ENCODE data around the gene GPR137B.

Gene GPR137B

DNA sequence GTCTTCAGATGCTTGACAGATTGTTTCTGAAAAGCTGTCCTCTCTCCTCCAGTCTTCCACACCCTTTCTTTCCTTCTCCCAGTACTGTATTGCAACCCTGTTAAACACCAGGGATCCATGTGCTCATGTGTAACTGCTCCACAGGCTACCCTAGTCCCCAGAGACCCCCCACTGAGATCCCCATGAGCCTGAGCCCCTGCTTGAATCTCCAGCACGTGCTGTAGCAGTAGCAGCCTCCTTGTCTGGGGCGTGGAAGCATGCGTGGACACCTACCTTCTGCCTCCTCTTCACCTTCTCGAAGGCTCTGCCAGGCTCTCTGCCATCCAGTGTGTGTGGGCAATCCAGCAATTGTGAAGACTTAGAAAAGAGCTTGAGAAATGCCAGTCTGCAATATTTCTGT is 25.2 kb downstream of the GPR137B start:
- H3K36me3 ChIP-seq (ENCODE audit: control insufficient read depth in 1 of 2, insufficient read depth in 2 of 2, low read length in 2 of 2), result no peaks in the 10 kb centered on the region
- no peak overlapping the region for H3K9ac ChIP-seq (ENCODE audit: low read depth in 1 of 2, low read length in 2 of 2)
- H3K9me3 ChIP-seq (ENCODE audit: control insufficient read depth in 1 of 2, low read length in 2 of 2), result no peaks in the 10 kb centered on the region
- H3K27me3 ChIP-seq (ENCODE audit: control insufficient read depth in 1 of 2, insufficient read depth in 2 of 2, low read length in 2 of 2), result no peaks in the 10 kb centered on the region
- peaks cover 7 to 14% of the 10 kb centered on the region in 2 donors for H3K4me1 ChIP-seq (ENCODE audit: control insufficient read depth in 1 of 2, insufficient read depth in 2 of 2, low read length in 2 of 2)
- no peak overlapping the region for H3K27ac ChIP-seq (ENCODE audit: low read depth, low read length)
- H3K4me3 ChIP-seq (ENCODE audit: low read depth in 1 of 2, low read length in 2 of 2), result no peak overlapping the region

DNA sequence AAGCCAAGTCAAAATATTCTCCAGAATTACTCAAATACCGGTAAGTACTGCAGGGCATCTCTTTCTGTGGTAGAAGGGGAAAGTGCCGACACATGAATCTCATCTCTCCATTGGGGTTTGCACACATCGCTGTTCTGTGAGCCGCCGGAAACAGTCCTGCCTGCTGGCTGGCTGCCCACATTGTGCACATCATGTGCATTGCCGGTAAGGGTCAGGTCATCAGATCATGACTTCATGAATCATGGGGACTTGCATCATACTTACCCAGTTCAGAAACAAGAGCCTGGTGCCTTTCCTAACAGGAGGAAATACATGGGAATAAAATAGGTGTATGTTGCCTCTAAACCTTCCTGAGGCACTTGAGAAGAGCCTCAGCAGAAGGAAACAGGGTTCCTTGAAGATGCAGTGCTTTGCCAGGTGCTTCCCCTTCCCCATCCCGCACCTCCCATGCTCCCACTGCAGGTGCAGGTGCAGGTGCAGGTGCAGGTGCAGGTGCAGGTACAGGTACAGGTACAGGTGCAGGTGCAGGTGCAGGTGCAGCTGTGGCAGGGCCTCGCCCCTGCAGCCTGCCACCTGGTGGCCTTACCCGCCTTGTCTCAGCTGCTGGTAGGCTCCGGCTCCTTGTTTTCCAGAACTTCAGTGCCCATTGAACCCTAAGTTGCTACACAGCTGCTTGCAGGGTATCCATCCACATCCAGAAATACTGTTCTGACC is 26.5 kb downstream of the GPR137B start:
- Histone ChIP-seq H3K36me3 (ENCODE audit: control insufficient read depth in 1 of 2, insufficient read depth in 2 of 2, low read length in 2 of 2) (no peaks in the 10 kb centered on the region), H3K9ac (ENCODE audit: low read depth in 1 of 2, low read length in 2 of 2) (no peak overlapping the region), H3K27me3 (ENCODE audit: control insufficient read depth in 1 of 2, insufficient read depth in 2 of 2, low read length in 2 of 2) (no peaks in the 10 kb centered on the region), H3K9me3 (ENCODE audit: control insufficient read depth in 1 of 2, low read length in 2 of 2) (no peaks in the 10 kb centered on the region), H3K27ac (ENCODE audit: low read depth, low read length) (no peak overlapping the region), H3K4me3 (ENCODE audit: low read depth in 1 of 2, low read length in 2 of 2) (no peak overlapping the region), H3K4me1 (ENCODE audit: control insufficient read depth in 1 of 2, insufficient read depth in 2 of 2, low read length in 2 of 2) (peaks cover 5 to 7% of the 10 kb centered on the region in 2 donors)

DNA sequence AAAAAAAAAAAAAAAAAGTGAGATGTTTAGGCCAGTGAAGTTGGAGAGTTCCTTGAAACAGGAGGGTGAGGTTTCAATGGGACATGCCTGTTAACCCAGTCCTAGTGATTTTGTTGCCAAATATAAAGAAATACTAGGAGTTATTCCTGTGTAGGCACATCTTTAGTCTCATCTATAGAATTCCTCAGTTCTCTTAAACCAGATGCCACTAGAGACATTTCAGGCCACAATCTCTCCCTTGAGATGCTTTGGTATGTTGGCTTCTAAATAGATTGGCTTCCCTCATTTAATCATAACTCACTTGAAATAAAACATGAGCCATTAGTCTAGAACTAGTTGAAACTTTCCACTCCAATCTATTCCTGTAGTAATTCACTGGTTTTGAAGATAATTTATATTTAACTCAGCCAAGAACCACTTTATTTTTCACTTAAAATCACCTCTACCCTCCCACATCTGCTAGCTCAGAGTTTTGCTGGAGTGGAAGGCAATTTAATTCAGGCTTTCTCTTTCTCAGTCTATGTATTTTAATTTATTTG is 29.8 kb downstream of the GPR137B start:
- H3K36me3 ChIP-seq (ENCODE audit: control insufficient read depth in 1 of 2, insufficient read depth in 2 of 2, low read length in 2 of 2), result no peaks in the 10 kb centered on the region
- H3K27ac ChIP-seq (ENCODE audit: low read depth, low read length), result no peak overlapping the region
- H3K9ac ChIP-seq (ENCODE audit: low read depth in 1 of 2, low read length in 2 of 2), result no peak overlapping the region
- H3K4me1 ChIP-seq (ENCODE audit: control insufficient read depth in 1 of 2, insufficient read depth in 2 of 2, low read length in 2 of 2), result peaks cover 4 to 6% of the 10 kb centered on the region in 2 donors
- H3K9me3 ChIP-seq (ENCODE audit: control insufficient read depth in 1 of 2, low read length in 2 of 2), result no peaks in the 10 kb centered on the region
- no peak overlapping the region for H3K4me3 ChIP-seq (ENCODE audit: low read depth in 1 of 2, low read length in 2 of 2)
- no peaks in the 10 kb centered on the region for H3K27me3 ChIP-seq (ENCODE audit: control insufficient read depth in 1 of 2, insufficient read depth in 2 of 2, low read length in 2 of 2)

DNA sequence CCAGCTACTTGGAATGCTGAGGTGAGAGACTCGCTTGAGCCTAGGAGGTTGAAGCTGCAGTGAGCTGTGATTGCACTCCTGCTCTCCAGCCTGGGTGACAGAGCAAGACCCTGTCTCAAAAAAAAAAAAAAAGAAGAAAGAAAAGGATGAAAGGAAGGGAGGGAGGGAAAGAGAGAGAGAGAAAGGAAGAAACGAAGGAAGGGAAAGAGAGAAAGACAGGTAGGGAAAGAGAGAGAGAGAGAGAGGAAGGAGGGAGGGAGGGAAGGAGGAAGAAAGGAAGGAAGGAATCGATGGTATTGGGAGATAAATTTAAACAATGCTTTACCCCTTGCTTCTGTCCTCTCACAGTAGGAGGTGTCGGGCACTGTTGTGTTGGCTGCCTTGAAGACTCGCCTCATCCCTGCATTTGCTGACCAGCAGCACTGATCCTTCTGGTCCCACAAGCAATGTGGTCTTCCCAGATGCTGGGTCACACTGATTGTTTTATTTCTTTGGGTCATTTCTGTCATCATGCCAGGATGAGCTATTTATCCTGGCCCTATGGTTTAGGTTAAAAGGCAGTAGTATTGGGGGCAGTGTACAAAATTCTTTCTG is 30.9 kb downstream of the GPR137B start:
- no peaks in the 10 kb centered on the region for H3K9me3 ChIP-seq (ENCODE audit: control insufficient read depth in 1 of 2, low read length in 2 of 2)
- peaks cover 4 to 8% of the 10 kb centered on the region in 2 donors for H3K4me1 ChIP-seq (ENCODE audit: control insufficient read depth in 1 of 2, insufficient read depth in 2 of 2, low read length in 2 of 2)
- H3K9ac ChIP-seq (ENCODE audit: low read depth in 1 of 2, low read length in 2 of 2), result no peak overlapping the region
- no peak overlapping the region for H3K27ac ChIP-seq (ENCODE audit: low read depth, low read length)
- no peaks in the 10 kb centered on the region for H3K27me3 ChIP-seq (ENCODE audit: control insufficient read depth in 1 of 2, insufficient read depth in 2 of 2, low read length in 2 of 2)
- H3K4me3 ChIP-seq (ENCODE audit: low read depth in 1 of 2, low read length in 2 of 2), result no peak overlapping the region
- no peaks in the 10 kb centered on the region for H3K36me3 ChIP-seq (ENCODE audit: control insufficient read depth in 1 of 2, insufficient read depth in 2 of 2, low read length in 2 of 2)

GRCh38 chr1:236175642-236176336 is 33.5 kb downstream of the GPR137B start:
- peaks cover 3 to 7% of the 10 kb centered on the region in 2 donors for H3K36me3 ChIP-seq (ENCODE audit: control insufficient read depth in 1 of 2, insufficient read depth in 2 of 2, low read length in 2 of 2)
- H3K4me3 ChIP-seq (ENCODE audit: low read depth in 1 of 2, low read length in 2 of 2), result no peak overlapping the region
- no peaks in the 10 kb centered on the region for H3K9me3 ChIP-seq (ENCODE audit: control insufficient read depth in 1 of 2, low read length in 2 of 2)
- peaks cover 4 to 8% of the 10 kb centered on the region in 2 donors for H3K4me1 ChIP-seq (ENCODE audit: control insufficient read depth in 1 of 2, insufficient read depth in 2 of 2, low read length in 2 of 2)
- no peak overlapping the region for H3K27ac ChIP-seq (ENCODE audit: low read depth, low read length)
- H3K9ac ChIP-seq (ENCODE audit: low read depth in 1 of 2, low read length in 2 of 2), result no peak overlapping the region
- no peaks in the 10 kb centered on the region for H3K27me3 ChIP-seq (ENCODE audit: control insufficient read depth in 1 of 2, insufficient read depth in 2 of 2, low read length in 2 of 2)

DNA sequence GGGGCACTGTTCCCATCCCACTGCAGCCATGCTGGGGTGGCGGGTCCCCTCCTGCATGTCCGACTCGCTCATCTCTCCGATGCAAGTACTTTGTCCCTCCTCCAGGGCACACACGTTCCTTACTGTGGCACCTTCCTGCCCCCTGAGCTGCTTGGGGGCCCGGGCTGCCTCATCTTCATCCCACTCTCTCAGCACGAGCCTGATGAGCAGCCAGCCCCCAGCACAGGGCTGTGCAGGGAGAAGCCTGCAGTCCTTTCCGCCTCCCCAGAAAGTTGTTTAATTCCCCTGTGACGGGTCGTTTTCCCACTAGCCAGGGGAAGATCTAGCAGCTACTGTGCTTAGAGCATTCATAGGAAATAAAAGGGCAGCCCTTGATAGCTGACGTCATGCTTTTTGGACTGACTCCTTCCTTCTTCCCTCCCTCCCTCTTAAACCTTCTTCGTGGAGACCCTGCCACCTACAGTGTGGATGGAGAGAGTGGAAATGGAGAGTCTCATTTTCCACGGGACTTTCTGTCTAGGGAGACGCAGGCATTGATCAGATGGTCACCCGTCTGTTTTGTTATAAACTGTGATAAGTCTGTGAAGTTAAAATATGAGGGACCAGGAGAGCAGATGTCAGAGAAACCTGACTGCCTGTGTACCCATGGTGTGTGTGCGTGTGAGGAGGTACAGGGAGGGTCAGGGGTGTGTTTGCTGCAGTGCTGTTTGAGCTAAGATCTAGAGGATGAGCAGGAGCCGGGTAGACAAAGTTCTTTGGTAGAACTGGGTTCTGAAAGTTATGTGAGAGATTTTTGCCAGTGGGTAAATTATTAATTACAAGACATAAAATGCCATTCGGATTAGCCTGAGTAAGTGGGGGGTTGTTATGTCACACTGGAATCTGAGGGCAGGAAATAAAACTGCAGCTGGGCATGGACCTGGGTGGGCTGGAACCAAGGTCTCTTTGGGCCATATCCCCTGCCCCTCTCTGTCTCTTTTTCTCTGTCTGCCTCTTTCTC is 34.3 kb downstream of the GPR137B start:
- peaks cover 4 to 8% of the 10 kb centered on the region in 2 donors for H3K4me1 ChIP-seq (ENCODE audit: control insufficient read depth in 1 of 2, insufficient read depth in 2 of 2, low read length in 2 of 2)
- no peaks in the 10 kb centered on the region for H3K9me3 ChIP-seq (ENCODE audit: control insufficient read depth in 1 of 2, low read length in 2 of 2)
- peaks cover 3 to 11% of the 10 kb centered on the region in 2 donors for H3K36me3 ChIP-seq (ENCODE audit: control insufficient read depth in 1 of 2, insufficient read depth in 2 of 2, low read length in 2 of 2)
- H3K27ac ChIP-seq (ENCODE audit: low read depth, low read length), result no peak overlapping the region
- no peak overlapping the region for H3K9ac ChIP-seq (ENCODE audit: low read depth in 1 of 2, low read length in 2 of 2)
- no peak overlapping the region for H3K4me3 ChIP-seq (ENCODE audit: low read depth in 1 of 2, low read length in 2 of 2)
- H3K27me3 ChIP-seq (ENCODE audit: control insufficient read depth in 1 of 2, insufficient read depth in 2 of 2, low read length in 2 of 2), result no peaks in the 10 kb centered on the region

DNA sequence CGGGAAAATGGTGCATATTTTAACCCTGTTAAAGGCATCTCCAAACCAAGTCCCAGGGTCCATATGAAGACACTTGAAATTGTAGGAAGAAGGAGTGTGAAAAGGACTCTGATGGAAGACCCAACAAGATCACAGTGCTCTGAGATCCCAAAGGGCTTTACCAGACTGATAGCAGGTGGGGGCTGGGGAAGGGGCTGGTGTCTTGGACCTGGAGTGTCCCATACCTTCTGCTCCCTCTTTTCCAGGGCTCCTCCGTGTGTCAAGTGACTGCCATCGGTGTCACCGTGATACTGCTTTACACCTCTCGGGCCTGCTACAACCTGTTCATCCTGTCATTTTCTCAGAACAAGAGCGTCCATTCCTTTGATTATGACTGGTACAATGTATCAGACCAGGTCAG is 37.3 kb downstream of the GPR137B start:
- Histone ChIP-seq H3K27me3 (ENCODE audit: control insufficient read depth in 1 of 2, insufficient read depth in 2 of 2, low read length in 2 of 2) (no peaks in the 10 kb centered on the region), H3K36me3 (ENCODE audit: control insufficient read depth in 1 of 2, insufficient read depth in 2 of 2, low read length in 2 of 2) (peaks cover 3 to 15% of the 10 kb centered on the region in 2 donors), H3K9ac (ENCODE audit: low read depth in 1 of 2, low read length in 2 of 2) (no peak overlapping the region), H3K27ac (ENCODE audit: low read depth, low read length) (no peak overlapping the region), H3K4me1 (ENCODE audit: control insufficient read depth in 1 of 2, insufficient read depth in 2 of 2, low read length in 2 of 2) (peaks cover 4 to 8% of the 10 kb centered on the region in 2 donors), H3K9me3 (ENCODE audit: control insufficient read depth in 1 of 2, low read length in 2 of 2) (no peaks in the 10 kb centered on the region), H3K4me3 (ENCODE audit: low read depth in 1 of 2, low read length in 2 of 2) (no peak overlapping the region)

DNA sequence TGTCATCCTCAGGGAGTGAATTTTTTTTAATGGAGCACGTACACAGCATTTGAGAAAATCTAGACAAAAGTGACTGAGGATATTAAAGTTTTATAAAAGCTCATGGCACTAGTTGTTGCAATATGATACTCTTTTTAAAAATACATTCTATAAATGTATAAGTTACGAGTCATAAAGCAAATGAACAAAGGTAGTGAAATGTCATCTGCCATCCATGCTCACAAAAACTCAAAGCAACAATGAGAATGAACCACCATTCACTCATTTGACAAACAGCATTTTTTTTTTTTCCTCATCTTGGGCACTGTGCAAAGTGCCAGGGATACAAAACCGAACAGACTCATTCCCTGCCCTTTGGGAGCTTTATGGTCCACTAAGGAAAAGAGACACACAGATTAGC is 38.7 kb downstream of the GPR137B start:
- H3K36me3 ChIP-seq (ENCODE audit: control insufficient read depth in 1 of 2, insufficient read depth in 2 of 2, low read length in 2 of 2), result peaks cover 3 to 15% of the 10 kb centered on the region in 2 donors

DNA sequence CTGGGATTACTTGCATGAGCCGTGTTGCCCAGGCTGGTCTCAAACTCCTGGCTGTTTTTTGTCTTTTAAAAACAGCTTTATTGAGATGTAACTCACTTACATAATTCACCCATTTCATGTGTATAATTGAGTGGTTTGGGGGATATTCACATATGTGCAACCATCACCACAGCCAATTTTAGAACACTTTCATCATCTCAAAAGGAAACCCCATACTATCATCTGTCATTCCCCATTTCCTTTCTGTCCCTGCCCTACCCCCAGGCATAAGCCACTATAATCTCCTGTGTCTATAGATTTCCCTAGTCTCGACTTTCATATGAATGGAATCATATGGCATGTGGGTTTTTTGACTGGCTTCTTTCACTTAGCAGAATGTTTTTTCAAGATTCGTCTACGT is 43.3 kb downstream of the GPR137B start:
- Histone ChIP-seq H3K27me3 (ENCODE audit: control insufficient read depth in 1 of 2, insufficient read depth in 2 of 2, low read length in 2 of 2) (no peaks in the 10 kb centered on the region), H3K27ac (ENCODE audit: low read depth, low read length) (no peak overlapping the region), H3K36me3 (ENCODE audit: control insufficient read depth in 1 of 2, insufficient read depth in 2 of 2, low read length in 2 of 2) (peaks cover 0 to 8% of the 10 kb centered on the region in 2 donors), H3K9me3 (ENCODE audit: control insufficient read depth in 1 of 2, low read length in 2 of 2) (no peaks in the 10 kb centered on the region), H3K4me3 (ENCODE audit: low read depth in 1 of 2, low read length in 2 of 2) (no peak overlapping the region), H3K9ac (ENCODE audit: low read depth in 1 of 2, low read length in 2 of 2) (no peak overlapping the region), H3K4me1 (ENCODE audit: control insufficient read depth in 1 of 2, insufficient read depth in 2 of 2, low read length in 2 of 2) (no peaks in the 10 kb centered on the region)

More for the DNA sequence above, 38.7 kb downstream of the GPR137B start:
- Histone ChIP-seq H3K27me3 (ENCODE audit: control insufficient read depth in 1 of 2, insufficient read depth in 2 of 2, low read length in 2 of 2) (no peaks in the 10 kb centered on the region), H3K9me3 (ENCODE audit: control insufficient read depth in 1 of 2, low read length in 2 of 2) (no peaks in the 10 kb centered on the region), H3K27ac (ENCODE audit: low read depth, low read length) (no peak overlapping the region), H3K9ac (ENCODE audit: low read depth in 1 of 2, low read length in 2 of 2) (no peak overlapping the region), H3K4me1 (ENCODE audit: control insufficient read depth in 1 of 2, insufficient read depth in 2 of 2, low read length in 2 of 2) (peaks cover 4 to 8% of the 10 kb centered on the region in 2 donors), H3K4me3 (ENCODE audit: low read depth in 1 of 2, low read length in 2 of 2) (no peak overlapping the region)
